Suprapubic skin (tissue), 4 donors: ENCODE results near the gene CABP2.

Experiments
- CTCF ChIP-seq, 2 donors: fragments of 200-600 bp in 1 of 2; fragments of 450-650 bp in 1 of 2; sonication (generic) in 1 of 2; IDR thresholded peaks; one replicate each; pipeline ENCODE4 v1.5.1; 2016 to 2019; ENCODE audit warnings: antibody characterized with exemption in 2 of 2, mild to moderate bottlenecking in 1 of 2, moderate library complexity in 1 of 2
- EP300 ChIP-seq: sonication (generic); formaldehyde crosslinking; IDR thresholded peaks from one replicate; pipeline ENCODE4 v1.6.1; 2017; ENCODE audit warnings: antibody characterized with exemption
- POLR2A ChIP-seq, 2 donors: fragments of 450-650 bp; IDR thresholded peaks; one replicate each; pipeline ENCODE4 v1.6.1; 2017; ENCODE audit warnings: antibody characterized with exemption in 2 of 2, mild to moderate bottlenecking in 2 of 2, moderate library complexity in 2 of 2
- POLR2AphosphoS5 ChIP-seq, 3 donors: sonication (generic); formaldehyde crosslinking; IDR thresholded peaks; one replicate each; pipeline ENCODE4 v1.6.1; 2017; ENCODE audit warnings: antibody characterized with exemption in 3 of 3

GRCh38 chr11:67490727-67491065, 32.5 kb downstream of the CABP2 start:
- TF ChIP-seq POLR2AphosphoS5 (IDR thresholded peaks at IDR 0.05) = no peak
- no peak for TF ChIP-seq CTCF (IDR thresholded peaks at IDR 0.05)
- TF ChIP-seq POLR2A (IDR thresholded peaks at IDR 0.05) = no peak
- TF ChIP-seq EP300 = no peak
